G401 (cell line): ENCODE measurements around the gene CACNA1E. TPM values are rescaled to one million over a fixed set of nuclear protein-coding genes. Genes with fewer than 3 reads are reported as not detected.
A peak's percentile ranks its signal among the peaks of the same experiment; 100 is the strongest.

Source experiments
- DNase-seq: peaks from one replicate; pipeline ENCODE4 v3.0.0-alpha.2; 2015; ENCODE audit warnings: low spot score
- in situ Hi-C: cut with HindIII; loops from 2 replicates; pipeline ENCODE4 v1.10.0; 2016; ENCODE audit warnings: low sequenced_read_pairs, mixed read lengths
- total RNA-seq: library from RNA; depleted of rRNA; stranded (reverse); fragments of >200 nt; shearing (Covaris generic); gene quantifications from 2 replicates; pipeline ENCODE4 v1.2.3, GENCODE V29; 2014

The CACNA1E gene
- total RNA-seq, 1 experiment from 2014 or later: not detected

GRCh38 chr1:181659321-181659957 is 176.1 kb downstream of the CACNA1E start:
- DNase-seq: no peak
- in situ Hi-C loops: no loop called here

GRCh38 chr1:181660621-181661020 is 177.3 kb downstream of the CACNA1E start:
- DNase-seq: no peak
- in situ Hi-C loops: no loop called here

- DNase-seq: no peak
- in situ Hi-C loops: no loop called here
Observed at GRCh38 chr1:181661569-181661968, 178.3 kb downstream of the CACNA1E start.

- no peak for DNase-seq
- in situ Hi-C loops: no loop called here
Observed at GRCh38 chr1:181662606-181663005, 179.3 kb downstream of the CACNA1E start.

- in situ Hi-C loops: no loop called here
- DNase-seq: peak; percentile 69
Observed at GRCh38 chr1:181664543-181664942, 181.2 kb downstream of the CACNA1E start.

- DNase-seq: no peak
- in situ Hi-C loops: no loop called here
Observed at GRCh38 chr1:181669246-181669645, 185.9 kb downstream of the CACNA1E start.

GRCh38 chr1:181674617-181675016 is 191.3 kb downstream of the CACNA1E start:
- in situ Hi-C loops: no loop called here
- DNase-seq: peak; percentile 11

GRCh38 chr1:181675091-181675917 is 192.0 kb downstream of the CACNA1E start:
- DNase-seq: peak; percentile 19
- in situ Hi-C loops: no loop called here

GRCh38 chr1:181675918-181676190 is 192.5 kb downstream of the CACNA1E start:
- in situ Hi-C loops: no loop called here

GRCh38 chr1:181676269-181676668 is 193.0 kb downstream of the CACNA1E start:
- in situ Hi-C loops: no loop called here
- peak; percentile 51 for DNase-seq

More at GRCh38 chr1:181675918-181676190, 192.5 kb downstream of the CACNA1E start:
- DNase-seq: no peak

GRCh38 chr1:181680332-181680731 is 197.0 kb downstream of the CACNA1E start:
- no peak for DNase-seq
- in situ Hi-C loops: no loop called here

GRCh38 chr1:181680871-181681270 is 197.6 kb downstream of the CACNA1E start:
- DNase-seq: no peak
- in situ Hi-C loops: no loop called here

GRCh38 chr1:181685211-181685610 is 201.9 kb downstream of the CACNA1E start:
- in situ Hi-C loops: no loop called here
- no peak for DNase-seq

- no peak for DNase-seq
- in situ Hi-C loops: no loop called here
Observed at GRCh38 chr1:181701891-181702290, 218.6 kb downstream of the CACNA1E start.

- peak; percentile 49 for DNase-seq
- in situ Hi-C loops: no loop called here
Observed at GRCh38 chr1:181704546-181704945, 221.2 kb downstream of the CACNA1E start.

GRCh38 chr1:181711820-181712219 is 228.5 kb downstream of the CACNA1E start:
- in situ Hi-C loops: no loop called here

GRCh38 chr1:181712711-181713110 is 229.4 kb downstream of the CACNA1E start:
- in situ Hi-C loops: no loop called here
- peak; percentile 98 for DNase-seq

More at GRCh38 chr1:181711820-181712219, 228.5 kb downstream of the CACNA1E start:
- DNase-seq: no peak

- DNase-seq: no peak
- in situ Hi-C loops: no loop called here
Observed at GRCh38 chr1:181714428-181714827, 231.1 kb downstream of the CACNA1E start.

- in situ Hi-C loops: no loop called here
- DNase-seq: no peak
Observed at GRCh38 chr1:181718034-181718433, 234.7 kb downstream of the CACNA1E start.

GRCh38 chr1:181726320-181727012 is 243.1 kb downstream of the CACNA1E start:
- in situ Hi-C loops: no loop called here
- DNase-seq: no peak
